PC-9 (cell line): ENCODE results near the gene PAQR7.

ENCODE experiments used
- CTCF ChIP-seq: fragments of 200-600 bp; sonication (generic); conservative IDR thresholded peaks from 2 replicates; pipeline ENCODE4 v1.6.1; 2017; ENCODE audit warnings: mixed run types, antibody characterized with exemption, mild to moderate bottlenecking, moderate library complexity
- EZH2 ChIP-seq: fragments of 200-600 bp; sonication (generic); IDR thresholded peaks from 2 replicates; pipeline ENCODE4 v1.8.0; 2017; ENCODE audit warnings: antibody characterized with exemption, low read depth

GRCh38 chr1:25875154-25875855 lies at the start of gene PAQR7:
- TF ChIP-seq EZH2 (no peak), CTCF (no peak)
